A549 (cell line): ENCODE results near the gene FREM1. TPM values are rescaled to one million over a fixed set of nuclear protein-coding genes. Genes with fewer than 3 reads are reported as not detected.

Experiments used
- ATAC-seq, 2 experiments: fragments of 200-7000 bp in 1 of 2; fragments of >200 bp in 1 of 2; cut with Nextera tagmentation in 1 of 2; cut with Tn5 transposase in 1 of 2; 3 replicates each; pipeline versions ENCODE4 v1.8.0 to v1.9.1; 2018 to 2020; ENCODE audit warnings: mild to moderate bottlenecking in 1 of 2, moderate library complexity in 1 of 2
- CTCF ChIA-PET: fragments of 300-600 bp; sonication (Branson Sonifier 250); formaldehyde crosslinking; extraction: SDS; loops from one replicate; lab custom pipeline; 2021; ENCODE audit warnings: antibody characterized with exemption, inconsistent platforms; lab: Yijun Ruan, JAX
- POLR2A ChIA-PET: fragments of 350-600 bp; formaldehyde crosslinking; extraction: SDS; loops from one replicate; lab custom pipeline; 2021; ENCODE audit warnings: antibody characterized with exemption, inconsistent platforms; lab: Yijun Ruan, JAX
- DNase-seq, 2 experiments: peaks; one replicate each; pipeline versions ENCODE4 v3.0.0 to v3.0.0-alpha.2; 2011 to 2016; ENCODE audit warnings: low read depth in 1 of 2, low spot score in 1 of 2
- FAIRE-seq: peaks from 2 replicates; lab custom pipeline; 2011; peaks lifted over from hg19 to GRCh38; lab: Jason Lieb, UNC
- H3K27ac ChIP-seq, 2 experiments: fragments of >200 bp; sonication (Bioruptor Twin); formaldehyde crosslinking; 3 replicates each; pipeline ENCODE4 v1.5.1; 2016 to 2017
- H3K4me1 ChIP-seq: fragments of >200 bp; sonication (Bioruptor Twin); formaldehyde crosslinking; 3 replicates; pipeline ENCODE4 v1.6.1; 2016
- H3K4me2 ChIP-seq: fragments of >200 bp; sonication (Bioruptor Twin); formaldehyde crosslinking; 3 replicates; pipeline ENCODE4 v1.6.1; 2016
- H3K4me3 ChIP-seq: fragments of >200 bp; sonication (Bioruptor Twin); formaldehyde crosslinking; 3 replicates; pipeline ENCODE4 v1.5.1; 2016
- H3K9me3 ChIP-seq: fragments of >200 bp; sonication (Bioruptor Twin); formaldehyde crosslinking; 3 replicates; pipeline ENCODE4 v1.6.1; 2016
- ATOH8 ChIP-seq: fragments of 250-450 bp; sonication (Bioruptor Pico); IDR thresholded peaks from 2 replicates; pipeline ENCODE4 v1.5.0; 2020; ENCODE audit warnings: low read depth, mild to moderate bottlenecking, moderate library complexity
- BHLHE40 ChIP-seq: IDR thresholded peaks from 2 replicates; pipeline ENCODE4 v1.6.1; 2012; ENCODE audit warnings: low read depth, low read length, inconsistent platforms
- CHD2 ChIP-seq: fragments of 150-350 bp; IDR thresholded peaks from 2 replicates; pipeline ENCODE4 v1.6.1; 2014; ENCODE audit warnings: low read length; ENCODE audit not compliant: partially characterized antibody
- EHF ChIP-seq: fragments of 250-450 bp; sonication (Bioruptor Pico); IDR thresholded peaks from 2 replicates; pipeline ENCODE4 v1.5.0; 2020; ENCODE audit warnings: mild to moderate bottlenecking
- ESRRA ChIP-seq: fragments of 150-350 bp; IDR thresholded peaks from 2 replicates; pipeline ENCODE4 v1.6.1; 2014; ENCODE audit warnings: mild to moderate bottlenecking, low read length, borderline replicate concordance
- FOXS1 ChIP-seq: fragments of 250-450 bp; sonication (Bioruptor Pico); IDR thresholded peaks from 2 replicates; pipeline ENCODE4 v1.5.0; 2020; ENCODE audit warnings: mild to moderate bottlenecking, moderate library complexity
- HDAC2 ChIP-seq: fragments of 200-600 bp; sonication (generic); IDR thresholded peaks from 2 replicates; pipeline ENCODE4 v1.6.1; 2016
- HES2 ChIP-seq: fragments of >200 bp; sonication (Bioruptor Twin); formaldehyde crosslinking; IDR thresholded peaks from 2 replicates; pipeline ENCODE4 v1.6.1; 2016
- KDM5A ChIP-seq: fragments of 200-600 bp; sonication (generic); IDR thresholded peaks from 2 replicates; pipeline ENCODE4 v1.6.1; 2016; ENCODE audit warnings: antibody characterized with exemption, mild to moderate bottlenecking
- MAZ ChIP-seq: fragments of 150-350 bp; IDR thresholded peaks from 2 replicates; pipeline ENCODE4 v1.6.1; 2014; ENCODE audit warnings: antibody characterized with exemption, low read depth, low read length, borderline replicate concordance
- MYC ChIP-seq: IDR thresholded peaks from 2 replicates; pipeline ENCODE4 v1.6.1; 2012; ENCODE audit warnings: mild to moderate bottlenecking, inconsistent platforms, low read length, improper control_type of control experiment, borderline replicate concordance
- REST ChIP-seq: fragments of 200-600 bp; sonication (generic); IDR thresholded peaks from 2 replicates; pipeline ENCODE4 v1.6.1; 2016; ENCODE audit warnings: antibody characterized with exemption, mild to moderate bottlenecking, moderate library complexity
- SMC3 ChIP-seq: fragments of >200 bp; sonication (Bioruptor Twin); formaldehyde crosslinking; IDR thresholded peaks from 3 replicates; pipeline ENCODE4 v1.6.1; 2018; ENCODE audit warnings: inconsistent platforms
- SREBF2 ChIP-seq: fragments of 450-650 bp; IDR thresholded peaks from 2 replicates; pipeline ENCODE4 v1.6.1; 2014; ENCODE audit warnings: mild to moderate bottlenecking, moderate library complexity
- TFCP2L1 ChIP-seq: fragments of 250-450 bp; sonication (Bioruptor Pico); IDR thresholded peaks from 2 replicates; pipeline ENCODE4 v1.5.0; 2021; ENCODE audit warnings: mild to moderate bottlenecking
- USF2 ChIP-seq: fragments of 450-650 bp; IDR thresholded peaks from 2 replicates; pipeline ENCODE4 v1.6.1; 2014; ENCODE audit warnings: antibody characterized with exemption
- ZFP36 ChIP-seq: fragments of 450-650 bp; IDR thresholded peaks from 2 replicates; pipeline ENCODE4 v1.6.1; 2014; ENCODE audit warnings: borderline replicate concordance; ENCODE audit not compliant: partially characterized antibody
- ZSCAN20 ChIP-seq: fragments of 250-450 bp; sonication (Bioruptor Pico); IDR thresholded peaks from 2 replicates; pipeline ENCODE4 v1.8.0; 2022; ENCODE audit warnings: mild to moderate bottlenecking, moderate library complexity
- WGBS: methylation state at CpG from one replicate; pipeline ENCODE4 v1.1.6; 2017; ENCODE audit errors: missing lambda C conversion rate; 5-methylcytosine and 5-hydroxymethylcytosine counted together
- polyA plus RNA-seq, 4 experiments: library from polyadenylated mRNA; depleted of rRNA in 3 of 4; stranded (reverse); fragments of >200 nt; fragmentation: RNase III in 1 of 4; extraction: RNeasy Plus Mini Kit Qiagen cat#74134 plus additional on column Dnase treatment in 1 of 4; gene quantifications; 2 replicates in 3 of 4; 3 replicates in 1 of 4; pipeline ENCODE4 v1.2.3, GENCODE V29; 2011 to 2017

Gene FREM1
- polyA plus RNA-seq, 2 of the 4 experiments (the other 2 are of a cell fraction): not detected

GRCh38 chr9:14793389-14793788 lies 116.8 kb downstream of the FREM1 start:
- no peak overlapping the region for H3K4me3 ChIP-seq
- 36% methylated on average over 2 of the region's 2 CpGs for WGBS
- TF ChIP-seq REST: no peak
- TF ChIP-seq SMC3: no peak
- TF ChIP-seq USF2: no peak
- TF ChIP-seq ZFP36: no peak
- no peak for TF ChIP-seq ESRRA
- TF ChIP-seq BHLHE40: no peak
- no peak for TF ChIP-seq TFCP2L1 (CRISPR knock-in tag)
- no peak for TF ChIP-seq CHD2
- ChIA-PET POLR2A (no interaction called here), CTCF (interaction anchor here (0.9 to 1.1 kb wide), 2 partner anchors 11 to 24 kb away, joined by 3 read pairs; no protein-coding TSS in a partner anchor)
- H3K4me2 ChIP-seq: no peak overlapping the region
- no peak for DNase-seq
- ATAC-seq: no peak
- H3K27ac ChIP-seq: no peak overlapping the region
- no peaks in the 10 kb centered on the region; the same call in 2 of the 3 replicates for H3K9me3 ChIP-seq
- H3K4me1 ChIP-seq: no peaks in the 10 kb centered on the region
- FAIRE-seq: no peak

GRCh38 chr9:14790628-14791027 lies 119.6 kb downstream of the FREM1 start:
- Histone ChIP-seq H3K4me1 (no peaks in the 10 kb centered on the region), H3K27ac (no peak overlapping the region), H3K9me3 (no peaks in the 10 kb centered on the region; the same call in 2 of the 3 replicates), H3K4me2 (no peak overlapping the region), H3K4me3 (no peak overlapping the region)
- WGBS: 19% methylated on average over 4 of the region's 4 CpGs
- ATAC-seq (no peak), DNase-seq (no peak), FAIRE-seq (no peak)
- TF ChIP-seq CHD2 (no peak), FOXS1 (CRISPR knock-in tag) (no peak), MAZ (no peak), HDAC2 (no peak), ATOH8 (CRISPR knock-in tag) (no peak)
- POLR2A ChIA-PET: no interaction called here
- CTCF ChIA-PET: interaction anchor here (1.8 kb wide), 1 partner anchor 22 kb away, joined by 5 read pairs; no protein-coding TSS in a partner anchor

GRCh38 chr9:14788846-14789245 lies 121.4 kb downstream of the FREM1 start:
- Histone ChIP-seq H3K27ac (no peak overlapping the region), H3K4me2 (no peak overlapping the region), H3K9me3 (no peaks in the 10 kb centered on the region; the same call in 2 of the 3 replicates), H3K4me3 (no peak overlapping the region), H3K4me1 (no peaks in the 10 kb centered on the region)
- ChIA-PET POLR2A (no interaction called here), CTCF (no interaction called here)
- 19% methylated on average over 5 of the region's 5 CpGs for WGBS
- TF ChIP-seq ZSCAN20 (CRISPR knock-in tag): no peak
- ATAC-seq: no peak
- no peak for DNase-seq
- no peak for FAIRE-seq

GRCh38 chr9:14783358-14783757 lies 126.9 kb downstream of the FREM1 start:
- FAIRE-seq (no peak), DNase-seq (no peak)
- Histone ChIP-seq H3K4me3 (no peak overlapping the region), H3K27ac (no peak overlapping the region)
- TF ChIP-seq HES2: no peak
- TF ChIP-seq KDM5A: no peak
- no peak for TF ChIP-seq SREBF2
- no peak for TF ChIP-seq MYC
- TF ChIP-seq EHF: no peak
- TF ChIP-seq, all 56 proteins: peak for 0
- CTCF ChIA-PET: interaction anchor here (1.4 to 1.8 kb wide), 2 partner anchors 10 to 14 kb away, joined by 3 to 14 read pairs; no protein-coding TSS in a partner anchor
- H3K4me1 ChIP-seq: no peaks in the 10 kb centered on the region
- no peak overlapping the region for H3K4me2 ChIP-seq
- 5% methylated on average over 4 of the region's 4 CpGs for WGBS
- POLR2A ChIA-PET: no interaction called here
- ATAC-seq: no peak
- no peaks in the 10 kb centered on the region for H3K9me3 ChIP-seq
